HS-5 (cell line): ENCODE results near the gene FAM20C.
"Not testable (repeated sequence)": the region's sequence is repeated elsewhere in the genome, so short reads cannot be mapped to it uniquely, and the experiment has no call there.

Experiments
- DNase-seq: peaks from one replicate; pipeline ENCODE4 v3.0.0-alpha.2; 2012; ENCODE audit warnings: low read depth

Gene FAM20C

DNA sequence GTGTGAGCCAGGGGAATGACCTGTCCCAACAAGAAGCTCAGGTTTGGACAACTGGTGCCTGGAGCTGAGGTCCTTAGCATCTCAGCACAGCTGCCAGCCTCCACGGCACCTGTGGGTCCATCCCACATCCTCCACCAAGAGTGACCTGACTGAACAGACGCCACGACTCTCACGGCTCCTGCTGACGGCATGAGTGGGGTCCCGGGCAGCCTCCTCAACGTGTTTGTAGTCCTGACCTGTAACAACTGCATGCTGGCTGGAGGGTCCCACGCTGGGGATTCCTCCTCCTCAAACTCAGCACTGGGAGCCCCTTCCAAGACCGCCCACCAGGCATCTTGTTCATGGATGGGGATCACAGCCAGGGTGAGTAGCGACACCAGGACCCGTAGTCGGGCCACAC lies 36.2 kb downstream of the FAM20C start:
- no peak for DNase-seq

DNA sequence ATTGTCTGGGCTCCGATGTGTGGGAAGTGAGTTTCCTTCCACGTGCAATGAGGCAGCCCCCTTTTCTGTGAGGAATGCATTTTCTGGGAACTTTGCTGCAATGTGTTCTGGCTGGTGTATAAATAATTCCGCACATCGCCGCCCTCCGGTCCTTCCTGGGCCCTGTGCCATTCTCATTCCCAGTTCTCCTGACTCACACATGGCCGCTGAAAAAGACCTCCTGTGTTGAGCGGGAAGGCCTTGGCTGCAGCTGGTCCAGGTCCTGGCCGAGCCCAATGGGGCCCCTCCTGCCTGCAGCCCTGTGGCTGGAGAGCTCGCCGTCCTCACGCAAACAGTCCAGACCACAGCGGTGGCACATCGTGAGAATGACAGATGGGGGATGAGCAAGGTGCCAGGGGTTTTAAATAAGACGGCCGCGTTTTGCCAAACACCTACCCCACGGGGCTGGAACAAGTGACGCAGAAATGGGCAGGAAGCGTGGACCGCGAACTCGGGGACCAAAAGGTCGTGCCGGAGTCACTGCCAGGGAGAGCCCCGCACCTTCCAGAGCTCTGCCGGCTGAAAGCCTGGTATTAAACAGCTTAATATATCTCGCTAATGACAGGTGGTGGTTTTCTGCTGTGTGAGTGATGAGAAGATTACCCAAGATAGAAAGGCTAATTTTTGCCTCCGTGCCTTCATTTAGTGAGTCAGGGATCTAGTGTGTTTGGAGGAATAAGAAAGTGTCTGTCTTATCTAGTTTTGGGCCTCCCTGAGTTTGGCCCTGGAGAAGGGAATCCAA lies 37.0 kb downstream of the FAM20C start:
- no peak for DNase-seq

DNA sequence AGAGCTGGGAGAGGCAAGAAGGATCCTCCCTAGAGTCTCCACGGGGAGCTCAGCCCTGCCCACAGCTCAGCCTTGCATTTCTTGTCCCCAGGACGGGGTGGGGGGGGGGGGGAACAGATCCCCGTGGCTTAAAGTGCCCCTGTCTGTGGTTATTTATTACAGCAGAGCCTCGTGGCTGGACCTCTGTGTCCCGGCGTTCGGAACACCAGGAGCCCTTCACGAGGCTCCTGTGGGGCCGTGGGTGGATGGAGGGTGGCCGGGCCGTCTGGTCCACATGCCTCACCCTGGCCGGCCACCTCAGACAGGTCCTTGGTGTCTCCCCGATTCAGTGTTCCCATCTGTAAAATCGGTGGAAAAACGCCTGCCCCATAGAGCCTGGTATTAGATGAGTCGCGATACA lies 37.9 kb downstream of the FAM20C start:
- DNase-seq: no peak

DNA sequence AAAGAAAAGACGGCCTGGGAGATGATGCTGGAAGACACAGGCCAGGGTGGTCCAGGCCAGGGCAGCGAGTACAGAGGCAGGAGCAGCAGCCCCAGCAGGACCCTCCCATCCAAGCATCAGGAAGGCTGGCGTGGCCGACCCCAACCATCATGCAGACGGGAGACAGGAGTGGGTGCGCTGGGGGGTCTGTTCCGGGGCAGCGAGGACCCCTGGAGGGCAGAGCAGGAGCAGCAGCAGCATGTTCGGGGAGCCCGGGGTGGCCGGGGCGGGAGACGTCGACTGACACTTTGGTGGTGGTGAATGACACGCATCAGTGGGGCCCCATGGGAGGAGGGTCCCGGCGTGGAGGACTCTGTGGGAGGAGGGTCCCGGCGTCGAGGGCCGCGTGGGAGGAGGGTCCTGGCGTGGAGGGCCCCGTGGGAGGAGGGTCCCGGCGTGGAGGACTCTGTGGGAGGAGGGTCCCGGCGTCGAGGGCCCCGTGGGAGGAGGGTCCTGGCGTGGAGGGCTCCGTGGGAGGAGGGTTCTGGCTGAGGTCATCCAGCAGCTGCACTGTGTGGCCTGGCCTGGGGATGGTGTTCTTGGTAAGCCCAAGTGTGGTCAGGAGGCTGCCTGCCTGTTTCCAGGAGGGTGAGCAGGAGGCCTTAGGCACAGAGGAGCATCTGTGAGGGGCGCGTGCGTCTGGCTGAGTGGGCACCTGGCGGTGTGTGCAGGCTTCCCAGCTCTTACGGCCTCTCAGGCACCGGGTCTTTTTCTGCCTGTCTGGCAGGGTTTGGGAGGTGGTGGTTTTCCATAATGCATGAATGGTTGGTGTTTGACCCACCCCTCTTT lies 38.9 kb downstream of the FAM20C start:
- DNase-seq: no peak

- no peak for DNase-seq
Measured at GRCh38 chr7:231858-232246, 39.5 kb downstream of the FAM20C start.

- DNase-seq: no peak
Measured at GRCh38 chr7:232410-233248, 40.3 kb downstream of the FAM20C start.

GRCh38 chr7:233249-234035 lies 41.1 kb downstream of the FAM20C start:
- no peak for DNase-seq

DNA sequence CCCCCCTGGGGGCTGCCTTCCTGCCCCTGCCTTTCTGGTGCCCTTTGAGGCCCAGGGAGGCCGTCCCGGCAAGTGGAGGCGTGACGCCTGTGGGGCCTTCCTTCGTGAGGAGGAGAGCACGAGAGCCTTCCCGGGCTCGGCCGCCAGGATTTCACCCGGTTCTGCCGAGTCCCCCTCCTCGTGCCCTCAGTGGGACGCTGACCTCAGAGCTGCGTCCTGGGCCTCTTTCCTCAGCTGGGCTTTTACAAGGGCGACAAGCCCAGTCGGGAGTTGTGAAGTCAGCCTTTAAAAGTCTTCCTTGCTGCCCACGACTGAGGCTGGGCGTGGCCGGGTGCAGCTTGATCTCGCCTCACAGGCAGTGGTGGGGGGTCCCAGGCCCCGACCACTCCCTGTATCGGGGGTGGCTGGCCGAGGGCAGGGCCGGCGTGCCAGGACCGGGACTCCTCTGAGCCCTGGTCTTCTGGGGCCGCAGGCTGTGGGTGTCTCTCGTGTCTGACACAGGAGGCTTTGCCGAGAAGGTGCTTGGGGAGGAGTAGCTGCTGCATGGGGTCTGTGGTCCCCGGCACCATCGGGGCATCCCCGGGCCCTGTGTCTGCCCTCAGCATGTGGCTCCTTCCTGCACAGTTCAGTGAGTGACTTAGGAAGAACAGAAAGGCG lies 41.8 kb downstream of the FAM20C start:
- no peak for DNase-seq

DNA sequence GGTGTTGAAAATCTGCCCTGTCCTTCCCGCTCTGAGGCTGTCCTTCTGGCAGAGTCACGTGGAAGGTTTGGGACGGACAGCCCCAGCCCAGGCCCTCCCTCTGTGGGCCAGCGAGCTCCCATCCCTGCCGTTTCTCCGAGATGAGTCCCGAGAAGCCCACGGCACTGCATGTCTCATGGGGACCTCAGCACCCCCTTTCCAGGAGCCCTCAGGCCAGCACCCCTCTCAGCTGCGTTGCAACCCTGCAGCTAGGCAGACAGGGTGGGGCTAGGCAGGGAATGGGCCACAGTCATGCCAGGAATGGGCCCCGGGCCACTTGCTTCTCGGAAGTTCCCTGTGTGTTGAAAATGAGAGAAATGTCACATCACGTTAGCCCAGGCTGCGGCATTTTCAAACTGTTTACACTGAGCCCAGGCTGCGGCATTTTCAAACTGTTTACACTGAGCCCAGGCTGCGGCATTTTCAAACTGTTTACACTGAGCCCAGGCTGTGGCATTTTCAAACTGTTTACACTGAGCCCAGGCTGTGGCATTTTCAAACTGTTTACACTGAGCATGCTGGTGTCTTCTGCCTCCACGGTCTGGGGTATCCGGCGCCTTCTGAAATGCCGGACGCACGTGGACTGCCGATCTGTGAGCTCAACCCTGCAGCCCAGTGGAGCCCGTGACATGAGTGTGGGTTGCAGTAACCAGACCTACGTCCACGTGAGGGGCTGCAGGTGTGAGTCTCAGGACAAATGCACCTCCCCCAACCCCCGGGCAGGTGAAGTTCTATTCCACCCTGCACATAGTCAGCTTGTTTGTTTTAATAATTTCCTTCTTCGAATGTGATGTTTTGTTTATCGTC lies 42.6 kb downstream of the FAM20C start:
- no peak for DNase-seq

DNA sequence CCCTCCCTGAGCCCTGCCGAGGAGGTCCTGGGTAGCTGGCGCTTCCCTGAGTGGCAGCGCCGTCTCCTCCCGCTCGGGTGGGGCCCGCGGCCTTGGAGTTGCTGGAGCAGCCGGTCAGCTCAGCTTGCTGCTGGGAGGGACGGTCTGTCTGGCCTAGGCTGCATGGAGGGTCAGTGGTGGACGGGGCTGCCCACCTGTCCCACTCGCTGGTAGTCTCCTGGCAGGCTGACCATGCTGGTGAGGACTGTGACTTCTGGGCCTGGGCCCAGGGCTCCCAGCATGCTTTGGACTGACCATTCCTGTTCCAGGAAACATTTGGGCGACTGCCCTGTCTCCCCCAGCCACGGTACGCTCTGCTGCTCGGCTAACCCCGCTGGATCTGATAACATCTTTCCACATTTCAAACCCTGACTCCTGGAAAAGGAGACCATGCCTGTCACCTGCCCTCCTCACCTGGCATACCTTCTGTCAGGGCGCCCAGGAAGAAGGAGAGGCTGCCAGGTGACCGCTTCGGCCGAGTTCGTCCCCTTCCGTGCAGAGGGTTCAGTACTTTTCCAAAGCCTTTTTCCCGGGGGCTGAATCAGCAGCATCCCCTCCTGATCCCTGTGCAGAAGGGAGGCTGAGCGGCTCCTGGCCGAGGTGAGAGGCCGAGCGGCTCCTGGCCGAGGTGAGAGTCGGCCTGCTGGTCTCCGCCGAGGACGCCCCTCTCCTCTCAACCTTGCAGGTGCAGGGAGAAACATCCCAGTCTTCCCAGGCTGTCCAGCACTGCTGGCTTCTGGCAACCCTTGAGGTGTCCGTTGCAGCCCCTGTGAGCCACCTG lies 43.4 kb downstream of the FAM20C start:
- DNase-seq: no peak

DNA sequence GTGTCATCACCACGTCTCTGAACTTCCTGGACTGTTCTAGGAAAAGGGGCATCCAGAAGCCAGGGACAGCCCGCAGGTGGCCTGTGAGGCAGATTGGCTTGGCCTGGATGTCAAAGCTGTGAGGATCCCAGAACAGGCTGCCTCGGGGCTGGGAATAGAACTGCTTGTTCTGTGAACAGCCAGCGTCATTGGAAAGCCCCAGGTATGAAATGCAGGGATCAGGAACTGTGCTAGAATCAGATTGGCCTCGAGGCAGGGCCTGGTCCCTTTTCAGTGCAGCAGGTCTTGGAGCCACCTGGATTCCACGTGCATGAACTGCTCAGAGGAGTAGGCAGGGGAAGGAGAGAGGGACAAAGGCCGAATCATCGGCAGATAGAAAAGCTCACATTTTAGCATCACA lies 44.6 kb downstream of the FAM20C start:
- no peak for DNase-seq

DNA sequence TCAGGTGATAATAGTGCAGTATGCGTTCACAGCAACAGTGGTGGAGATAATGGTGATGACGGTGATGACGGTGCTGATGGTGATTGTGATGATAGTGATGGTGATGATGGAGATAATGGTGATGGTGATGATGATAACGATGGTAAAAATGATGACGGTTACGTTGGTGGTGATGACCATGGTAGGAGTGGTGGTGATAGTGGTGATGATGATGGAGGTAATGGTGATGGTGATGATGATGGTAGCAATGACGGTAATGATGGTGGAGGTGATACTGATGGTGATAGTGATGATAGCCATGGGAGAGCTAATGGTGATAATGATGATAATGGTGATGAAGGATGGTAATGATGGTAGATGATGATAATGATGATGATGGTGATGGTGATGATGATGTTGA lies 45.0 kb downstream of the FAM20C start:
- DNase-seq: no peak

GRCh38 chr7:240146-240676 lies 47.8 kb downstream of the FAM20C start:
- DNase-seq: no peak

DNA sequence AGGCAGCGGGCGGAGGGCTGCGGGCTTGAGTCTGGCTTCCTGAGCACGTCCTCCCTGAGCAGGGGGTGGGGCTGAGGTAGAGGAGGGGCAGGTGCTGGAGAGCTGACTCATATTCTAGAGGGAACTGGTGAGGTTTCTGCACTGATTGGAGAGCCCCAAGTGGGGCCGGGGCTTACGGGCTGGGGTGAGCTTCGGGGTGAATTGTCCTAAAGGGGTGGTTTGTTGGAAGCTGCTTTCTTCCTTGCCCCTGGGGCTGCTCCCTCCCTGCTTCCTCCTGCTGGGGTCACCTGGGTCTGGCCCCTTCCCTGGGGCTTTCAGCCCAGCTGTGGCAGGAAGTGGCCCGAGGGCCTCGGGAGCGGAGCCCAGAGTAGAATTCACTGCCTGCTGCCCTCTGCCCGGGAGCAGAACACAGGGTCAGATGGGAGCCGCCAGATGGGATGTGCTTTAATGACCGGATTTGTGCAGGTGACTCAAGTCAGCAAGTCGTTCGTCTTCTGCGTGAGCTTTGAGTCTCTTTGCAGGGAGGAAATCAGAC lies 48.6 kb downstream of the FAM20C start:
- no peak for DNase-seq

GRCh38 chr7:241513-241912 lies 49.1 kb downstream of the FAM20C start:
- DNase-seq: no peak

DNA sequence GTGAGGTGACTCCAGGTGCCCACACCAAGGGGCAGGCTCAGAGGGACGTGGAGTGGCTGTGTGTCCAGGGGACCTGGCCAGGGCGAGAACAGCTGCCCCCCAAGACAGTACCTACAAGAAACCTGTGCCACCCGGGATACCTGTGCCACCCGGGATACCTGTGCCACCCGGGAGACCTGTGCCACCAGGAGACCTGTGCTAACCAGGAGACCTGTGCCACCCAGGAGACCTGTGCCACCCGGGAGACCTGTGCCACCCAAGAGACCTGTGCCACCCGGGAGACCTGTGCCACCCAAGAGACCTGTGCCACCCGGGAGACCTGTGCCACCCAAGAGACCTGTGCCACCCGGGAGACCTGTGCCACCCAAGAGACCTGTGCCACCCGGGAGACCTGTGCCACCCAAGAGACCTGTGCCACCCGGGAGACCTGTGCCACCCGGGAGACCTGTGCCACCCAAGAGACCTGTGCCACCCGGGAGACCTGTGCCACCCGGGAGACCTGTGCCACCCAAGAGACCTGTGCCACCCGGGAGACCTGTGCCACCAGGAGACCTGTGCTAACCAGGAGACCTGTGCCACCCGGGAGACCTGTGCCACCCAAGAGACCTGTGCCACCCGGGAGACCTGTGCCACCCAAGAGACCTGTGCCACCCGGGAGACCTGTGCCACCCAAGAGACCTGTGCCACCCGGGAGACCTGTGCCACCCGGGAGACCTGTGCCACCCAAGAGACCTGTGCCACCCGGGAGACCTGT lies 50.6 kb downstream of the FAM20C start:
- DNase-seq: not testable (repeated sequence)

GRCh38 chr7:243580-243978 lies 51.2 kb downstream of the FAM20C start:
- not testable (repeated sequence) for DNase-seq

GRCh38 chr7:244974-245373 lies 52.6 kb downstream of the FAM20C start:
- no peak for DNase-seq
